H1 (cell line): ENCODE data around the gene CCDC148. TPM values are rescaled to one million over a fixed set of nuclear protein-coding genes. Genes with fewer than 3 reads are reported as not detected.

ENCODE experiments used
- CTCF ChIA-PET: fragments of 300-600 bp; sonication (Branson Sonifier 250); formaldehyde crosslinking; loops from one replicate; lab custom pipeline; 2021; ENCODE audit not compliant: partially characterized antibody; lab: Charles Lee
- POLR2A ChIA-PET: fragments of 300-600 bp; sonication (Branson Sonifier 250); formaldehyde crosslinking; loops from one replicate; lab custom pipeline; 2021; ENCODE audit warnings: inconsistent platforms; ENCODE audit not compliant: partially characterized antibody; lab: Charles Lee
- DNase-seq, 2 experiments: peaks; one replicate each; pipeline versions ENCODE4 v3.0.0 to v3.0.0-alpha.2; 2010 to 2022; ENCODE audit warnings: low spot score in 2 of 2, low read depth in 1 of 2, mixed read lengths in 1 of 2
- FAIRE-seq: peaks from 2 replicates; lab custom pipeline; 2011; peaks lifted over from hg19 to GRCh38; lab: Jason Lieb, UNC
- H2AFZ ChIP-seq: 2 replicates; pipeline ENCODE4 v1.8.1; 2012; ENCODE audit warnings: low read length, inconsistent platforms
- H2AK5ac ChIP-seq: 2 replicates; pipeline ENCODE4 v1.6.1; 2013; ENCODE audit warnings: low read depth, low read length
- H2BK120ac ChIP-seq: replicated peaks from 2 replicates; pipeline ENCODE3; 2013; ENCODE audit warnings: low read depth, low read length, inconsistent platforms
- H2BK12ac ChIP-seq: 2 replicates; pipeline ENCODE4 v1.6.1; 2013; ENCODE audit warnings: low read depth, low read length
- H2BK15ac ChIP-seq: 2 replicates; pipeline ENCODE4 v1.6.1; 2013; ENCODE audit warnings: low read length
- H2BK20ac ChIP-seq: 2 replicates; pipeline ENCODE4 v1.6.1; 2013; ENCODE audit warnings: low read length
- H2BK5ac ChIP-seq: 2 replicates; pipeline ENCODE4 v1.6.1; 2013; ENCODE audit warnings: low read depth, low read length
- H3K14ac ChIP-seq: 2 replicates; pipeline ENCODE4 v1.6.1; 2013; ENCODE audit warnings: inconsistent platforms; ENCODE audit not compliant: insufficient read length
- H3K18ac ChIP-seq: 2 replicates; pipeline ENCODE4 v1.6.1; 2013; ENCODE audit warnings: low read length; ENCODE audit errors: extremely low read depth
- H3K23ac ChIP-seq: 2 replicates; pipeline ENCODE4 v1.6.1; 2013; ENCODE audit warnings: inconsistent platforms; ENCODE audit not compliant: insufficient read length
- H3K23me2 ChIP-seq: 2 replicates; pipeline ENCODE4 v1.6.1; 2013; ENCODE audit warnings: low read depth, low read length
- H3K27ac ChIP-seq: 2 replicates; pipeline ENCODE4 v1.6.1; 2011; ENCODE audit warnings: low read depth, low read length, inconsistent platforms
- H3K27me3 ChIP-seq, 4 experiments: replicated peaks in 1 of 4; 1 replicate in 1 of 4; 2 replicates in 3 of 4; pipeline versions ENCODE4 v1.6.1 to v1.8.1; 2011 to 2013; ENCODE audit warnings: low read length in 3 of 4, mild to moderate bottlenecking in 3 of 4, inconsistent platforms in 2 of 4, mixed read lengths in 2 of 4, moderate library complexity in 1 of 4; ENCODE audit not compliant: control insufficient read depth in 3 of 4, insufficient read depth in 3 of 4; ENCODE audit errors: extremely low read depth in 1 of 4
- H3K36me3 ChIP-seq, 4 experiments: 2 replicates each; pipeline versions ENCODE4 v1.6.1 to v1.8.1; 2011 to 2013; ENCODE audit warnings: mild to moderate bottlenecking in 4 of 4, low read length in 3 of 4, moderate library complexity in 2 of 4, control low read depth in 1 of 4, inconsistent platforms in 1 of 4; ENCODE audit not compliant: insufficient read depth in 4 of 4, control insufficient read depth in 2 of 4
- H3K4ac ChIP-seq: replicated peaks from 2 replicates; pipeline ENCODE3; 2013; ENCODE audit warnings: low read length, low read depth, mixed read lengths, inconsistent platforms; ENCODE audit not compliant: insufficient read length
- H3K4me1 ChIP-seq, 4 experiments: replicated peaks in 1 of 4; 1 replicate in 1 of 4; 2 replicates in 3 of 4; pipeline versions ENCODE4 v1.6.1 to v1.8.1; 2011 to 2013; ENCODE audit warnings: low read length in 3 of 4, inconsistent platforms in 2 of 4, mixed read lengths in 1 of 4; ENCODE audit not compliant: insufficient read depth in 4 of 4, control insufficient read depth in 3 of 4
- H3K4me2 ChIP-seq, 2 experiments: 2 replicates each; pipeline versions ENCODE4 v1.6.1 to v1.8.1; 2011 to 2013; ENCODE audit warnings: low read depth in 2 of 2, low read length in 2 of 2, control low read depth in 1 of 2, inconsistent platforms in 1 of 2, mild to moderate bottlenecking in 1 of 2; ENCODE audit not compliant: insufficient read depth in 1 of 2
- H3K4me3 ChIP-seq, 4 experiments: fragments of 200-600, 300-600 bp in 1 of 4; sonication (generic), shearing (Covaris generic), sonication (Bioruptor Twin) in 1 of 4; 2 replicates each; pipeline versions ENCODE4 v1.5.1 to v1.8.1; 2011 to 2016; ENCODE audit warnings: low read length in 4 of 4, low read depth in 3 of 4, control low read depth in 2 of 4, inconsistent platforms in 2 of 4, mild to moderate bottlenecking in 2 of 4, mixed read lengths in 1 of 4, moderate library complexity in 1 of 4; ENCODE audit not compliant: insufficient read depth in 2 of 4; ENCODE audit errors: extremely low read depth in 1 of 4
- H3K56ac ChIP-seq: replicated peaks from 2 replicates; pipeline ENCODE3; 2013; ENCODE audit warnings: low read depth, mild to moderate bottlenecking, mixed read lengths, low read length, inconsistent platforms; ENCODE audit not compliant: insufficient read length
- H3K79me1 ChIP-seq: 2 replicates; pipeline ENCODE4 v1.6.1; 2013; ENCODE audit warnings: low read depth, low read length, control low read depth
- H3K79me2 ChIP-seq, 2 experiments: 2 replicates each; pipeline versions ENCODE4 v1.6.1 to v1.8.1; 2012 to 2013; ENCODE audit warnings: low read length in 2 of 2, mild to moderate bottlenecking in 2 of 2, inconsistent platforms in 1 of 2; ENCODE audit not compliant: insufficient read depth in 2 of 2, control insufficient read depth in 1 of 2
- H3K9ac ChIP-seq, 4 experiments: replicated peaks in 1 of 4; 1 replicate in 1 of 4; 2 replicates in 3 of 4; pipeline versions ENCODE4 v1.6.1 to v1.8.1; 2011 to 2013; ENCODE audit warnings: low read depth in 3 of 4, low read length in 3 of 4, control low read depth in 2 of 4, mild to moderate bottlenecking in 2 of 4, moderate library complexity in 2 of 4, inconsistent platforms in 1 of 4; ENCODE audit errors: extremely low read depth in 1 of 4
- H3K9me3 ChIP-seq, 2 experiments: 2 replicates each; pipeline versions ENCODE4 v1.6.1 to v1.8.1; 2012 to 2013; ENCODE audit warnings: mild to moderate bottlenecking in 2 of 2, moderate library complexity in 2 of 2, control low read depth in 1 of 2, inconsistent platforms in 1 of 2, low read depth in 1 of 2, low read length in 1 of 2, mixed read lengths in 1 of 2; ENCODE audit not compliant: insufficient read depth in 2 of 2
- H4K20me1 ChIP-seq, 2 experiments: replicated peaks in 1 of 2; 2 replicates each; pipeline versions ENCODE3 to v1.8.1; 2011 to 2013; ENCODE audit warnings: inconsistent platforms in 2 of 2, low read length in 2 of 2, mild to moderate bottlenecking in 1 of 2; ENCODE audit not compliant: insufficient read depth in 2 of 2, control insufficient read depth in 1 of 2
- H4K5ac ChIP-seq: 2 replicates; pipeline ENCODE4 v1.6.1; 2013; ENCODE audit warnings: low read length, low read depth, mixed read lengths, inconsistent platforms; ENCODE audit not compliant: insufficient read length
- H4K8ac ChIP-seq: 2 replicates; pipeline ENCODE4 v1.8.0; 2013; ENCODE audit warnings: mild to moderate bottlenecking, moderate library complexity, low read length, inconsistent platforms; ENCODE audit not compliant: insufficient read depth; ENCODE audit errors: extremely low read depth
- H4K91ac ChIP-seq: replicated peaks from 2 replicates; pipeline ENCODE3; 2013; ENCODE audit warnings: low read length, mixed read lengths, inconsistent platforms; ENCODE audit not compliant: insufficient read length
- ASH2L ChIP-seq: fragments of 200-600, 300-600 bp; sonication (generic); IDR thresholded peaks from one replicate; pipeline ENCODE4 v1.7.1; 2017; ENCODE audit warnings: low read length
- ATF3 ChIP-seq: IDR thresholded peaks from 2 replicates; pipeline ENCODE4 v1.6.1; 2011; ENCODE audit warnings: low read depth, mild to moderate bottlenecking, low read length; ENCODE audit not compliant: insufficient read depth
- JUND ChIP-seq: IDR thresholded peaks from 2 replicates; pipeline ENCODE4 v1.6.1; 2011; ENCODE audit warnings: mild to moderate bottlenecking, improper control_type of control experiment, low read length
- NANOG ChIP-seq: IDR thresholded peaks from 2 replicates; pipeline ENCODE4 v1.6.1; 2011; ENCODE audit warnings: low read length, low read depth, mild to moderate bottlenecking, inconsistent platforms; ENCODE audit not compliant: insufficient read depth, poor library complexity, severe bottlenecking
- POLR2AphosphoS5 ChIP-seq: IDR thresholded peaks from 2 replicates; pipeline ENCODE4 v1.6.1; 2011; ENCODE audit warnings: low read depth, low read length
- RBBP5 ChIP-seq: IDR thresholded peaks from 2 replicates; pipeline ENCODE4 v1.7.1; 2012; ENCODE audit warnings: low read depth, mild to moderate bottlenecking, inconsistent platforms, low read length, moderate library complexity, borderline replicate concordance
- RXRA ChIP-seq: IDR thresholded peaks from 2 replicates; pipeline ENCODE4 v1.6.1; 2011; ENCODE audit warnings: low read depth, mild to moderate bottlenecking, low read length, moderate library complexity; ENCODE audit not compliant: insufficient read depth
- SP4 ChIP-seq: IDR thresholded peaks from 2 replicates; pipeline ENCODE4 v1.6.1; 2012; ENCODE audit warnings: low read length, inconsistent platforms
- WGBS, 2 experiments: shearing (Covaris generic) in 1 of 2; methylation state at CpG; one replicate each; pipeline versions ENCODE4 v1.1.6 to v1.1.7; 2013 to 2015; ENCODE audit warnings: low lambda C conversion rate in 2 of 2, mixed read lengths in 2 of 2, inconsistent platforms in 1 of 2, low coverage in 1 of 2, missing lambda C conversion rate in 1 of 2; ENCODE audit not compliant: insufficient replicate concordance in 2 of 2, insufficient coverage in 1 of 2, insufficient read length in 1 of 2; ENCODE audit errors: extremely low coverage in 1 of 2, missing lambda C conversion rate in 1 of 2; 5-methylcytosine and 5-hydroxymethylcytosine counted together
- polyA plus RNA-seq, 7 experiments: library from polyadenylated mRNA; depleted of rRNA in 3 of 7; stranded (reverse) in 5 of 7; unstranded in 2 of 7; fragments of >200 nt in 5 of 7; fragments of 200-250 nt in 2 of 7; gene quantifications; 1 replicate in 5 of 7; 2 replicates in 1 of 7; 4 replicates in 1 of 7; pipeline versions ENCODE4 v1.2.1 to v1.2.3, GENCODE V29; 2011 to 2013; ENCODE audit warnings: missing spikeins in 2 of 7, mixed read lengths in 2 of 7
- total RNA-seq: library from RNA; stranded (reverse); fragmentation: NEBNext Ultra II Directional; extraction: Animal tissue kit (Norgen Biotek cat#: 25700); gene quantifications from 2 replicates; pipeline ENCODE4 v1.2.1, GENCODE V29; 2021

The CCDC148 gene
- total and polyA plus RNA-seq, 2 of the 8 experiments (the other 6 are each of a cell fraction or from before 2014, with no cell fraction given): 0.45 to 1.3 TPM

- no peaks in the 10 kb centered on the region for H3K27me3 ChIP-seq
- H2AFZ ChIP-seq: no peak overlapping the region
- H3K4me3 ChIP-seq: no peak overlapping the region
- H3K4me1 ChIP-seq: peaks cover 8 to 27% (median 14%) of the 10 kb centered on the region in 4 experiments; a peak in 6 of 7 replicates
- no peak overlapping the region for H3K27ac ChIP-seq
- DNase-seq (no peak), FAIRE-seq (no peak)
- H4K5ac ChIP-seq: no peak overlapping the region
- H3K14ac ChIP-seq: no peak overlapping the region
- H2BK120ac ChIP-seq: no peak overlapping the region
- CTCF ChIA-PET: interaction anchor here (0.5 to 1.5 kb wide), 3 partner anchors 36 to 365 kb away, joined by 3 to 4 read pairs (median 3); no protein-coding TSS in a partner anchor
- no peaks in the 10 kb centered on the region for H3K23me2 ChIP-seq
- H3K36me3 ChIP-seq: no peaks in the 10 kb centered on the region
- H2BK20ac ChIP-seq: no peak overlapping the region
- H2BK12ac ChIP-seq: no peak overlapping the region; the same call in 1 of the 2 replicates
- no peak overlapping the region for H3K56ac ChIP-seq
- H3K9ac ChIP-seq: no peak overlapping the region
- H3K9me3 ChIP-seq: no peaks in the 10 kb centered on the region
- peaks cover 3 to 89% of the 10 kb centered on the region in 2 experiments; a peak in 3 of 4 replicates for H3K79me2 ChIP-seq
- POLR2A ChIA-PET: no interaction called here
- H2BK15ac ChIP-seq: no peak overlapping the region
- 39% methylated on average over 2 of the region's 2 CpGs; no CpG with 5 or more reads in 1 of the 2 experiments for WGBS, 2 experiments
- H3K18ac ChIP-seq: no peak overlapping the region
- H3K4ac ChIP-seq: no peak overlapping the region
- H3K4me2 ChIP-seq: no peak overlapping the region; a peak in 1 of 4 replicates
- H4K8ac ChIP-seq: no peak overlapping the region
- peaks cover 6 to 9% of the 10 kb centered on the region in 2 experiments for H4K20me1 ChIP-seq
- no peak overlapping the region for H3K23ac ChIP-seq
- H4K91ac ChIP-seq: no peak overlapping the region
- no peak for TF ChIP-seq ATF3
- no peak for TF ChIP-seq RBBP5
- TF ChIP-seq ASH2L: no peak
- no peak for TF ChIP-seq JUND
- TF ChIP-seq SP4: no peak
- TF ChIP-seq RXRA: no peak
- TF ChIP-seq NANOG: no peak
- TF ChIP-seq POLR2AphosphoS5: no peak
- no peak overlapping the region for H2AK5ac ChIP-seq
- no peak overlapping the region for H2BK5ac ChIP-seq
- H3K79me1 ChIP-seq: peaks cover 2% of the 10 kb centered on the region; the same call in 1 of the 2 replicates
Observed at GRCh38 chr2:158493458-158493857, 36.9 kb upstream of the CCDC148 start.
